ENCODE results near the gene STIM2.

The STIM2 gene

DNA sequence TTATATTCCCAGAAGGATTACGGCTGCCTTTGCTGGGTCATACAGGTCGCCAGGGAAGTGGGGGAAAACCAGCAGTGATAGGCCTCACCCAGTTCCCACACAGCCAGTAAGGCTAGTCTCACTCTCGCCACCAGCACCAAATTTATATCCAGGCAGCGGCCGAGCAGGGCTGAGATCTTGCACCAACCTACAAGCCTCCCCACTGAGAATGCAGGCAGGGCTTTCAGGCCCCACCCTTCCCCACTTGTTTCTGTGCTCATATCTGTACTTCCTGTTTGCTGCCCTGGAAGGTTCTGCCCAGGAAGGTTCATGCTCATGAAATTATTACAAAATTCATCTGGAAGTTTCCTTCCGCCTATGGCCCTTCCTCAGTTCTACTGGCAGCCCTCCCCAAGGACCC, 179.7 kb downstream of the STIM2 start:
- TF ChIP-seq, protein P1, sequence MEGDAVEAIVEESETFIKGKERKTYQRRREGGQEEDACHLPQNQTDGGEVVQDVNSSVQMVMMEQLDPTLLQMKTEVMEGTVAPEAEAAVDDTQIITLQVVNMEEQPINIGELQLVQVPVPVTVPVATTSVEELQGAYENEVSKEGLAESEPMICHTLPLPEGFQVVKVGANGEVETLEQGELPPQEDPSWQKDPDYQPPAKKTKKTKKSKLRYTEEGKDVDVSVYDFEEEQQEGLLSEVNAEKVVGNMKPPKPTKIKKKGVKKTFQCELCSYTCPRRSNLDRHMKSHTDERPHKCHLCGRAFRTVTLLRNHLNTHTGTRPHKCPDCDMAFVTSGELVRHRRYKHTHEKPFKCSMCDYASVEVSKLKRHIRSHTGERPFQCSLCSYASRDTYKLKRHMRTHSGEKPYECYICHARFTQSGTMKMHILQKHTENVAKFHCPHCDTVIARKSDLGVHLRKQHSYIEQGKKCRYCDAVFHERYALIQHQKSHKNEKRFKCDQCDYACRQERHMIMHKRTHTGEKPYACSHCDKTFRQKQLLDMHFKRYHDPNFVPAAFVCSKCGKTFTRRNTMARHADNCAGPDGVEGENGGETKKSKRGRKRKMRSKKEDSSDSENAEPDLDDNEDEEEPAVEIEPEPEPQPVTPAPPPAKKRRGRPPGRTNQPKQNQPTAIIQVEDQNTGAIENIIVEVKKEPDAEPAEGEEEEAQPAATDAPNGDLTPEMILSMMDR (IDR thresholded peaks at IDR 0.05; ENCODE audit: borderline replicate concordance, control extremely low read depth, extremely low read depth, insufficient read depth, missing control alignments): no peak

DNA sequence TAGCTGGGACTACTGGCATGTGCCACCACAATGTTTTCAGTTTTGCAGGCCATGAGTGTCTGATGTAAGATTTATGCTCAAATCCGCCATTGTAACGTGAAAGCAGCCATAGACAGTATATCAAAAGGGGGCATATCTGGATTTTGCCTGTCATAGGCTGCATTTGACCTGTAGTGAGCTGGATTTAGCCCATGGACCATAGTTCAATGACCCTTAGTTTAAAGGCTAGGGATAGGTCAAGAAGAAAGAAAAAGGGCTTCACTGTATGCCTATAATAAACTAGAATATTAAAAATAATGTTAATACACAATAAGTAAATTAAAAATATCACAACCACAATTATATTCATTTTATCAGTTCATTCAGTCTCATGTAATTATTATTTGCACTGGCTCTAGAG, 181.8 kb downstream of the STIM2 start:
- TF ChIP-seq, protein P1 (IDR thresholded peaks at IDR 0.05; ENCODE audit: borderline replicate concordance, control extremely low read depth, extremely low read depth, insufficient read depth, missing control alignments): no peak
- in situ Hi-C loops (cut with MboI; ENCODE audit: low sequenced_read_pairs, unreplicated experiment): no loop called here
- DNase-seq (ENCODE audit: low spot score): no peak

More for the DNA sequence above, 179.7 kb downstream of the STIM2 start:
- in situ Hi-C loops (cut with MboI; ENCODE audit: low sequenced_read_pairs, unreplicated experiment): no loop called here
- DNase-seq (ENCODE audit: low spot score): no peak

DNA sequence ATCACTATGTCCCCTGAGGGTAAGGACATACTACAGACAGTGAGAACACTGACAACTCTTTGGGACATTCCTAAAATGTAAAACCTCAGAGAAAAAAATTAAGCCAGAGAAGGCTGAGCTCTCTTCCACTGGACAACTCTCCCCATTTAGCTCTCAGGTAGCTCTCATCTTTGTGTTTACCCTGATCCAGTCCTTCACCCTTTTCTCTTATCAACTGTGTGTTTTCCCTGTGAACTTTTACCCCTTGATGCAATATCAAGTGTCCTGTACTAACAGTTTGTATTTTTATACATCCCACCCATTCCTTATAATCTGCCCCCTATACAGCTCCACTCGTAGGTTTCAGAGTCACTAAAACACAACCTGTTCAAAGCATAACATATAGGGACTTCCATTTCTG, 182.6 kb downstream of the STIM2 start:
- no peak for DNase-seq (ENCODE audit: low spot score)
- in situ Hi-C loops (cut with MboI; ENCODE audit: low sequenced_read_pairs, unreplicated experiment): no loop called here
- TF ChIP-seq, protein P1 (IDR thresholded peaks at IDR 0.05; ENCODE audit: borderline replicate concordance, control extremely low read depth, extremely low read depth, insufficient read depth, missing control alignments): no peak

DNA sequence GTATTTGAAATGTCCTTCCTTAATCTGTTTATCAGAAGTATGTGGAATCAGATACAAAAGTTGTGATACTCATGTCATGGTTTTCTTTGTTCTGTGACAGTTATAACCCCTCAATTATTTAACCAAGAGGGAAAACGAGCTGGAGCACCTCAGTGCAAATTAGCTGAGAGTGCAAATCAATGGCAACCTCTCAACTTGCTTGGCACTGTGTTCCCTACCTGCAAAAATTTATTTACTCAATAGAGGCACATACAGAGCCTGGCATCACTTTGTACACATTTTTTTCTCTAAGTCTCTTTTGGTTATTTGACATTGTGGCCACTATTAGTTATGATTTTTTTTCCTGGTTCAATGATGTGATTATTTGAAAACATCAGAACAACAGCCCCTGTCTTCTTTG, 186.2 kb downstream of the STIM2 start:
- DNase-seq (ENCODE audit: low spot score): no peak
- in situ Hi-C loops (cut with MboI; ENCODE audit: low sequenced_read_pairs, unreplicated experiment): no loop called here
- TF ChIP-seq, protein P1 (IDR thresholded peaks at IDR 0.05; ENCODE audit: borderline replicate concordance, control extremely low read depth, extremely low read depth, insufficient read depth, missing control alignments): no peak

DNA sequence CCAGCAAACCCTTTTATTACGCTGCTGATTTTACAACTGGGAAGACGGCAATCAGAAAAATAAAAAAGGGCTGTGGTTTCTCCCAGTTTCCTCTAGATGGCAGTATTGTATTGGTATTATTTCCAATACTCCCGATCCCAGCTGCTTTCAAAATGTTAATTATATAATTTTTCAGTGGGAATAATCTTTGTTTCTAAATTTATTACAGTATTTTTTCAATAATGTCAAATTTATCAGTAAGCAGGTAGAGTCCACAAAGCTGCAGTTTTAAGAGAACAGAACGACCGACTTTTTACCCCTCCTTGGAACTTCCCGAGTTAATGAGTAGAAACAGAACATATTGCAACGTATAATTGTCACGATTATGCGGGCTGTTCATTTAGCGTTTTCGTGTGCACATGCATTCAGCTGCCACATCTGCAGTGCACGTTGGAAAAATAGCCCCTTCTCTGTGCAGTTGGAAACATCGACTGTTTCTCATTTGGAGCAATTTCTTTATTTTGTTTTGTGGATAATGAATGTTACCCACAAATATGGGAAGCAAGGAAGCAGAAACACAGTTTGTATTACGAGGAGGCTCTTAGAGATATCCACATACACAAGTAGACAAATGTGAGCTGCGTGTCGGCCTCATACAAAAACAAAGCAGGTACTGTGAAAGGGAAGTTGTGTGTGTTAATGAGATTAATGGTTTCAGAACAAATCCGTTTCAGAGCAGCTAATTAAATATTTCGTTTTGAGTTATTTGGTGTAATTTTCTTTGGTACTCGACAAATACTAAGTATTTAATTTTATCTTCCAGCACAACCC, 188.0 kb downstream of the STIM2 start:
- peak; percentile 50 for DNase-seq (ENCODE audit: low spot score)
- in situ Hi-C loops (cut with MboI; ENCODE audit: low sequenced_read_pairs, unreplicated experiment): no loop called here
- TF ChIP-seq, protein P1 (IDR thresholded peaks at IDR 0.05; ENCODE audit: borderline replicate concordance, control extremely low read depth, extremely low read depth, insufficient read depth, missing control alignments): peak; percentile 46

DNA sequence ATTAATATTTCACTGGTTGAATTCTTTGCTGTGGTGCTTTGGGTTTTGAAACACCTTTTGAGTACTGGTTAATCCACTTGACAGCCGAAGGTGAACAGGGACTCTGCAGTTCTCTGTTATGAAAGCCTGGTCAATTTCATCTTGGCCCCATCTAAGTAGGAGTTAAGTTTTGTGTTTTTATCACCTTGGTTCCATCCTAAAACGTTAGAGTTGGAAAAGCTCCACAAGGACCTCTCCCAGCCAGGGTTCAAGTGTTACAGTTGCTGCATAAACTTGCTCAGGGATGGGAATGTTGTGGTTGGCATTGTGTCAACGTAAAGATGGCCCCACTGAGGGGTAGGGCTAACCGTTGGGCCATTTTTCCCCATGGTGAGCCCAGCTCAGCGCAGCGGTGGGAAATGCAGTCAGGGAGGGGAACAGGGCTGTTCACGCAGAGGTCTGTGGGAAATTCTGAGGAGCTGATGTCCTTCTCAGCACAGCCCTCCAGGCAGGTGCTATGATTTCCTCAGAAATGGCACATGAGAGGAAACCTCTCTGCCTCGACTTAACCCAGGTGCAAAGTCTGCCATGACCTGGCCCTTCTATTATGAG, 188.7 kb downstream of the STIM2 start:
- TF ChIP-seq, protein P1 (IDR thresholded peaks at IDR 0.05; ENCODE audit: borderline replicate concordance, control extremely low read depth, extremely low read depth, insufficient read depth, missing control alignments): no peak
- in situ Hi-C loops (cut with MboI; ENCODE audit: low sequenced_read_pairs, unreplicated experiment): no loop called here
- no peak for DNase-seq (ENCODE audit: low spot score)

All from GM13976 (cell line).